Measurements from ENCODE around the gene PSMG3. TPM values are rescaled to one million over a fixed set of nuclear protein-coding genes. Genes with fewer than 3 reads are reported as not detected.

Gene PSMG3
- total and polyA plus RNA-seq, 2 of the 8 experiments (the other 6 are each of a cell fraction or from before 2014, with no cell fraction given), result 30.2 to 62.0 TPM

DNA sequence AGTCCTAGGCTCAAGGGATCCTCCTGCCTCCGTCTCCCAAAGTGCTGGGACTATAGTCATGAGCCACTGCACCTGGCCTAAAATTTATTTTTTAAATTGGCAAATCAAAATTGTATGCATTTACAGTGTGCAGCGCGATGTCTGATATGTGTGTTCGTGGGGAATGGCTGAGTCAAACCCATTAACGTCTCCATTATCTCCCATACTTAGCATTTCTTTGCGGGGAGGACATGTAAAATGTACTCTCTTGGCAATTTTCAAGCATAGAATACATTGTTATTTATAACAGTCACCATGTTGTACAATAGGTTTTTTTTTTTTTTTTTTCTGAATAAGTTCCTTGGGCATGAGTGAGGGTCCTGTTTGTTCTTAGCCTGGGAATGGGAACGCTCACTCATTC, 17.6 kb downstream of the PSMG3 start (continued):
- TF ChIP-seq, protein P1, sequence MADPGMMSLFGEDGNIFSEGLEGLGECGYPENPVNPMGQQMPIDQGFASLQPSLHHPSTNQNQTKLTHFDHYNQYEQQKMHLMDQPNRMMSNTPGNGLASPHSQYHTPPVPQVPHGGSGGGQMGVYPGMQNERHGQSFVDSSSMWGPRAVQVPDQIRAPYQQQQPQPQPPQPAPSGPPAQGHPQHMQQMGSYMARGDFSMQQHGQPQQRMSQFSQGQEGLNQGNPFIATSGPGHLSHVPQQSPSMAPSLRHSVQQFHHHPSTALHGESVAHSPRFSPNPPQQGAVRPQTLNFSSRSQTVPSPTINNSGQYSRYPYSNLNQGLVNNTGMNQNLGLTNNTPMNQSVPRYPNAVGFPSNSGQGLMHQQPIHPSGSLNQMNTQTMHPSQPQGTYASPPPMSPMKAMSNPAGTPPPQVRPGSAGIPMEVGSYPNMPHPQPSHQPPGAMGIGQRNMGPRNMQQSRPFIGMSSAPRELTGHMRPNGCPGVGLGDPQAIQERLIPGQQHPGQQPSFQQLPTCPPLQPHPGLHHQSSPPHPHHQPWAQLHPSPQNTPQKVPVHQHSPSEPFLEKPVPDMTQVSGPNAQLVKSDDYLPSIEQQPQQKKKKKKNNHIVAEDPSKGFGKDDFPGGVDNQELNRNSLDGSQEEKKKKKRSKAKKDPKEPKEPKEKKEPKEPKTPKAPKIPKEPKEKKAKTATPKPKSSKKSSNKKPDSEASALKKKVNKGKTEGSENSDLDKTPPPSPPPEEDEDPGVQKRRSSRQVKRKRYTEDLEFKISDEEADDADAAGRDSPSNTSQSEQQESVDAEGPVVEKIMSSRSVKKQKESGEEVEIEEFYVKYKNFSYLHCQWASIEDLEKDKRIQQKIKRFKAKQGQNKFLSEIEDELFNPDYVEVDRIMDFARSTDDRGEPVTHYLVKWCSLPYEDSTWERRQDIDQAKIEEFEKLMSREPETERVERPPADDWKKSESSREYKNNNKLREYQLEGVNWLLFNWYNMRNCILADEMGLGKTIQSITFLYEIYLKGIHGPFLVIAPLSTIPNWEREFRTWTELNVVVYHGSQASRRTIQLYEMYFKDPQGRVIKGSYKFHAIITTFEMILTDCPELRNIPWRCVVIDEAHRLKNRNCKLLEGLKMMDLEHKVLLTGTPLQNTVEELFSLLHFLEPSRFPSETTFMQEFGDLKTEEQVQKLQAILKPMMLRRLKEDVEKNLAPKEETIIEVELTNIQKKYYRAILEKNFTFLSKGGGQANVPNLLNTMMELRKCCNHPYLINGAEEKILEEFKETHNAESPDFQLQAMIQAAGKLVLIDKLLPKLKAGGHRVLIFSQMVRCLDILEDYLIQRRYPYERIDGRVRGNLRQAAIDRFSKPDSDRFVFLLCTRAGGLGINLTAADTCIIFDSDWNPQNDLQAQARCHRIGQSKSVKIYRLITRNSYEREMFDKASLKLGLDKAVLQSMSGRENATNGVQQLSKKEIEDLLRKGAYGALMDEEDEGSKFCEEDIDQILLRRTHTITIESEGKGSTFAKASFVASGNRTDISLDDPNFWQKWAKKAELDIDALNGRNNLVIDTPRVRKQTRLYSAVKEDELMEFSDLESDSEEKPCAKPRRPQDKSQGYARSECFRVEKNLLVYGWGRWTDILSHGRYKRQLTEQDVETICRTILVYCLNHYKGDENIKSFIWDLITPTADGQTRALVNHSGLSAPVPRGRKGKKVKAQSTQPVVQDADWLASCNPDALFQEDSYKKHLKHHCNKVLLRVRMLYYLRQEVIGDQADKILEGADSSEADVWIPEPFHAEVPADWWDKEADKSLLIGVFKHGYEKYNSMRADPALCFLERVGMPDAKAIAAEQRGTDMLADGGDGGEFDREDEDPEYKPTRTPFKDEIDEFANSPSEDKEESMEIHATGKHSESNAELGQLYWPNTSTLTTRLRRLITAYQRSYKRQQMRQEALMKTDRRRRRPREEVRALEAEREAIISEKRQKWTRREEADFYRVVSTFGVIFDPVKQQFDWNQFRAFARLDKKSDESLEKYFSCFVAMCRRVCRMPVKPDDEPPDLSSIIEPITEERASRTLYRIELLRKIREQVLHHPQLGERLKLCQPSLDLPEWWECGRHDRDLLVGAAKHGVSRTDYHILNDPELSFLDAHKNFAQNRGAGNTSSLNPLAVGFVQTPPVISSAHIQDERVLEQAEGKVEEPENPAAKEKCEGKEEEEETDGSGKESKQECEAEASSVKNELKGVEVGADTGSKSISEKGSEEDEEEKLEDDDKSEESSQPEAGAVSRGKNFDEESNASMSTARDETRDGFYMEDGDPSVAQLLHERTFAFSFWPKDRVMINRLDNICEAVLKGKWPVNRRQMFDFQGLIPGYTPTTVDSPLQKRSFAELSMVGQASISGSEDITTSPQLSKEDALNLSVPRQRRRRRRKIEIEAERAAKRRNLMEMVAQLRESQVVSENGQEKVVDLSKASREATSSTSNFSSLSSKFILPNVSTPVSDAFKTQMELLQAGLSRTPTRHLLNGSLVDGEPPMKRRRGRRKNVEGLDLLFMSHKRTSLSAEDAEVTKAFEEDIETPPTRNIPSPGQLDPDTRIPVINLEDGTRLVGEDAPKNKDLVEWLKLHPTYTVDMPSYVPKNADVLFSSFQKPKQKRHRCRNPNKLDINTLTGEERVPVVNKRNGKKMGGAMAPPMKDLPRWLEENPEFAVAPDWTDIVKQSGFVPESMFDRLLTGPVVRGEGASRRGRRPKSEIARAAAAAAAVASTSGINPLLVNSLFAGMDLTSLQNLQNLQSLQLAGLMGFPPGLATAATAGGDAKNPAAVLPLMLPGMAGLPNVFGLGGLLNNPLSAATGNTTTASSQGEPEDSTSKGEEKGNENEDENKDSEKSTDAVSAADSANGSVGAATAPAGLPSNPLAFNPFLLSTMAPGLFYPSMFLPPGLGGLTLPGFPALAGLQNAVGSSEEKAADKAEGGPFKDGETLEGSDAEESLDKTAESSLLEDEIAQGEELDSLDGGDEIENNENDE (IDR thresholded peaks at IDR 0.05; ENCODE audit: insufficient replicate concordance, low read length), result no peak
- TF ChIP-seq NRF1 (IDR thresholded peaks at IDR 0.05; ENCODE audit: low read depth, low read length) (no peak), POU5F1 (IDR thresholded peaks at IDR 0.05; ENCODE audit: low read depth, low read length) (no peak), POLR2A (IDR thresholded peaks at IDR 0.05; ENCODE audit: control extremely low read depth in 1 of 2, low read depth in 2 of 2, low read length in 2 of 2) (no peak), TAF7 (optimal IDR thresholded peaks at IDR 0.05; ENCODE audit: borderline replicate concordance, low read depth, low read length) (no peak), SP2 (IDR thresholded peaks at IDR 0.05; ENCODE audit: low read length) (no peak), CREB1 (IDR thresholded peaks at IDR 0.05) (no peak), RBBP5 (IDR thresholded peaks at IDR 0.05; ENCODE audit: borderline replicate concordance, low read depth, low read length) (no peak)
- TF ChIP-seq, protein P2, sequence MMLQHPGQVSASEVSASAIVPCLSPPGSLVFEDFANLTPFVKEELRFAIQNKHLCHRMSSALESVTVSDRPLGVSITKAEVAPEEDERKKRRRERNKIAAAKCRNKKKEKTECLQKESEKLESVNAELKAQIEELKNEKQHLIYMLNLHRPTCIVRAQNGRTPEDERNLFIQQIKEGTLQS (IDR thresholded peaks at IDR 0.05; ENCODE audit: insufficient read depth, low read depth, low read length), result no peak
- TF ChIP-seq, protein P3, sequence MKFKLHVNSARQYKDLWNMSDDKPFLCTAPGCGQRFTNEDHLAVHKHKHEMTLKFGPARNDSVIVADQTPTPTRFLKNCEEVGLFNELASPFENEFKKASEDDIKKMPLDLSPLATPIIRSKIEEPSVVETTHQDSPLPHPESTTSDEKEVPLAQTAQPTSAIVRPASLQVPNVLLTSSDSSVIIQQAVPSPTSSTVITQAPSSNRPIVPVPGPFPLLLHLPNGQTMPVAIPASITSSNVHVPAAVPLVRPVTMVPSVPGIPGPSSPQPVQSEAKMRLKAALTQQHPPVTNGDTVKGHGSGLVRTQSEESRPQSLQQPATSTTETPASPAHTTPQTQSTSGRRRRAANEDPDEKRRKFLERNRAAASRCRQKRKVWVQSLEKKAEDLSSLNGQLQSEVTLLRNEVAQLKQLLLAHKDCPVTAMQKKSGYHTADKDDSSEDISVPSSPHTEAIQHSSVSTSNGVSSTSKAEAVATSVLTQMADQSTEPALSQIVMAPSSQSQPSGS (IDR thresholded peaks at IDR 0.05; ENCODE audit: low read length), result no peak
